ENCODE data around the gene IDH1.
"Not testable (repeated sequence)": the region's sequence is repeated elsewhere in the genome, so short reads cannot be mapped to it uniquely, and the experiment has no call there.

IDH1 gene

GRCh38 chr2:208265371-208265800, 10.5 kb upstream of the IDH1 start:
- Histone ChIP-seq H3K27ac (ENCODE audit: low read depth, low read length) (peak overlapping the region; percentile 92), H3K36me3 (ENCODE audit: control insufficient read depth in 5 of 5, insufficient read depth in 5 of 5, low read length in 5 of 5) (peaks cover 0 to 3% (median 0%) of the 10 kb centered on the region in 5 donors), H3K9me3 (ENCODE audit: control insufficient read depth in 5 of 5, low read length in 5 of 5) (no peaks in the 10 kb centered on the region), H3K27me3 (ENCODE audit: control insufficient read depth in 5 of 5, insufficient read depth in 4 of 5, low read length in 5 of 5) (no peaks in the 10 kb centered on the region), H3K4me1 (ENCODE audit: control insufficient read depth in 5 of 5, insufficient read depth in 5 of 5, low read length in 5 of 5) (peaks cover 3 to 43% (median 34%) of the 10 kb centered on the region in 5 donors), H3K9ac (ENCODE audit: low read length in 5 of 5) (peak overlapping the region; percentile 56 to 93 (median 86)), H3K4me3 (ENCODE audit: low read depth in 1 of 5, low read length in 5 of 5) (peak overlapping the region; percentile 70 to 91 (median 81))

GRCh38 chr2:208256849-208257813, 2.3 kb upstream of the IDH1 start:
- not testable (repeated sequence) for H3K4me3 ChIP-seq (ENCODE audit: low read depth in 1 of 5, low read length in 5 of 5); H3K9me3 ChIP-seq (ENCODE audit: control insufficient read depth in 5 of 5, low read length in 5 of 5); H3K27ac ChIP-seq (ENCODE audit: low read depth, low read length); H3K36me3 ChIP-seq (ENCODE audit: control insufficient read depth in 5 of 5, insufficient read depth in 5 of 5, low read length in 5 of 5); H3K9ac ChIP-seq (ENCODE audit: low read length in 5 of 5); H3K27me3 ChIP-seq (ENCODE audit: control insufficient read depth in 5 of 5, insufficient read depth in 4 of 5, low read length in 5 of 5)
- H3K4me1 ChIP-seq (ENCODE audit: control insufficient read depth in 5 of 5, insufficient read depth in 5 of 5, low read length in 5 of 5): peaks cover 3 to 33% (median 32%) of the 10 kb centered on the region in 5 donors

- H3K9me3 ChIP-seq (ENCODE audit: control insufficient read depth in 5 of 5, low read length in 5 of 5): no peaks in the 10 kb centered on the region
- no peak overlapping the region for H3K4me3 ChIP-seq (ENCODE audit: low read depth in 1 of 5, low read length in 5 of 5)
- no peak overlapping the region for H3K27ac ChIP-seq (ENCODE audit: low read depth, low read length)
- peak overlapping the region in 1 of 5 donors; percentile 60 for H3K9ac ChIP-seq (ENCODE audit: low read length in 5 of 5)
- peaks cover 0 to 6% (median 4%) of the 10 kb centered on the region in 5 donors for H3K36me3 ChIP-seq (ENCODE audit: control insufficient read depth in 5 of 5, insufficient read depth in 5 of 5, low read length in 5 of 5)
- no peaks in the 10 kb centered on the region for H3K27me3 ChIP-seq (ENCODE audit: control insufficient read depth in 5 of 5, insufficient read depth in 4 of 5, low read length in 5 of 5)
- peaks cover 3 to 40% (median 39%) of the 10 kb centered on the region in 5 donors for H3K4me1 ChIP-seq (ENCODE audit: control insufficient read depth in 5 of 5, insufficient read depth in 5 of 5, low read length in 5 of 5)
Measured at GRCh38 chr2:208256192-208256782, 1.4 kb upstream of the IDH1 start.

- H3K27ac ChIP-seq (ENCODE audit: low read depth, low read length): peak overlapping the region; percentile 93
- H3K4me3 ChIP-seq (ENCODE audit: low read depth in 1 of 5, low read length in 5 of 5): peak overlapping the region in 4 of 5 donors; percentile 96 to 99 (median 99)
- H3K27me3 ChIP-seq (ENCODE audit: control insufficient read depth in 5 of 5, insufficient read depth in 4 of 5, low read length in 5 of 5): no peaks in the 10 kb centered on the region
- H3K36me3 ChIP-seq (ENCODE audit: control insufficient read depth in 5 of 5, insufficient read depth in 5 of 5, low read length in 5 of 5): peaks cover 0 to 8% (median 5%) of the 10 kb centered on the region in 5 donors
- peaks cover 3 to 46% (median 41%) of the 10 kb centered on the region in 5 donors for H3K4me1 ChIP-seq (ENCODE audit: control insufficient read depth in 5 of 5, insufficient read depth in 5 of 5, low read length in 5 of 5)
- peak overlapping the region in 3 of 5 donors; percentile 60 to 71 (median 60) for H3K9ac ChIP-seq (ENCODE audit: low read length in 5 of 5)
- no peaks in the 10 kb centered on the region for H3K9me3 ChIP-seq (ENCODE audit: control insufficient read depth in 5 of 5, low read length in 5 of 5)
Measured at GRCh38 chr2:208255557-208256106, 761 bp upstream of the IDH1 start.

GRCh38 chr2:208254118-208254870, 577 bp downstream of the IDH1 start:
- Histone ChIP-seq H3K9me3 (ENCODE audit: control insufficient read depth in 5 of 5, low read length in 5 of 5) (no peaks in the 10 kb centered on the region), H3K36me3 (ENCODE audit: control insufficient read depth in 5 of 5, insufficient read depth in 5 of 5, low read length in 5 of 5) (peaks cover 0 to 19% (median 7%) of the 10 kb centered on the region in 5 donors), H3K27ac (ENCODE audit: low read depth, low read length) (peak overlapping the region; percentile 93), H3K4me1 (ENCODE audit: control insufficient read depth in 5 of 5, insufficient read depth in 5 of 5, low read length in 5 of 5) (peaks cover 3 to 59% (median 51%) of the 10 kb centered on the region in 5 donors), H3K9ac (ENCODE audit: low read length in 5 of 5) (peak overlapping the region; percentile 26 to 81 (median 74)), H3K4me3 (ENCODE audit: low read depth in 1 of 5, low read length in 5 of 5) (peak overlapping the region; percentile 96 to 100 (median 99)), H3K27me3 (ENCODE audit: control insufficient read depth in 5 of 5, insufficient read depth in 4 of 5, low read length in 5 of 5) (no peaks in the 10 kb centered on the region)

- H3K27ac ChIP-seq (ENCODE audit: low read depth, low read length): peak overlapping the region; percentile 93
- H3K9ac ChIP-seq (ENCODE audit: low read length in 5 of 5): peak overlapping the region; percentile 26 to 81 (median 74)
- H3K36me3 ChIP-seq (ENCODE audit: control insufficient read depth in 5 of 5, insufficient read depth in 5 of 5, low read length in 5 of 5): peaks cover 0 to 21% (median 10%) of the 10 kb centered on the region in 5 donors
- peak overlapping the region; percentile 66 to 99 (median 99) for H3K4me3 ChIP-seq (ENCODE audit: low read depth in 1 of 5, low read length in 5 of 5)
- no peaks in the 10 kb centered on the region for H3K27me3 ChIP-seq (ENCODE audit: control insufficient read depth in 5 of 5, insufficient read depth in 4 of 5, low read length in 5 of 5)
- peaks cover 3 to 65% (median 54%) of the 10 kb centered on the region in 5 donors for H3K4me1 ChIP-seq (ENCODE audit: control insufficient read depth in 5 of 5, insufficient read depth in 5 of 5, low read length in 5 of 5)
- no peaks in the 10 kb centered on the region for H3K9me3 ChIP-seq (ENCODE audit: control insufficient read depth in 5 of 5, low read length in 5 of 5)
Measured at GRCh38 chr2:208253600-208254117, 1.2 kb downstream of the IDH1 start.

- Histone ChIP-seq H3K9ac (ENCODE audit: low read length in 5 of 5) (peak overlapping the region in 4 of 5 donors; percentile 65 to 81 (median 78)), H3K36me3 (ENCODE audit: control insufficient read depth in 5 of 5, insufficient read depth in 5 of 5, low read length in 5 of 5) (peaks cover 4 to 28% (median 17%) of the 10 kb centered on the region in 5 donors), H3K4me3 (ENCODE audit: low read depth in 1 of 5, low read length in 5 of 5) (peak overlapping the region in 3 of 5 donors; percentile 28 to 99 (median 66)), H3K27me3 (ENCODE audit: control insufficient read depth in 5 of 5, insufficient read depth in 4 of 5, low read length in 5 of 5) (no peaks in the 10 kb centered on the region), H3K9me3 (ENCODE audit: control insufficient read depth in 5 of 5, low read length in 5 of 5) (no peaks in the 10 kb centered on the region), H3K4me1 (ENCODE audit: control insufficient read depth in 5 of 5, insufficient read depth in 5 of 5, low read length in 5 of 5) (peaks cover 3 to 72% (median 55%) of the 10 kb centered on the region in 5 donors), H3K27ac (ENCODE audit: low read depth, low read length) (peak overlapping the region; percentile 93)
Measured at GRCh38 chr2:208252716-208253492, 2.0 kb downstream of the IDH1 start.

DNA sequence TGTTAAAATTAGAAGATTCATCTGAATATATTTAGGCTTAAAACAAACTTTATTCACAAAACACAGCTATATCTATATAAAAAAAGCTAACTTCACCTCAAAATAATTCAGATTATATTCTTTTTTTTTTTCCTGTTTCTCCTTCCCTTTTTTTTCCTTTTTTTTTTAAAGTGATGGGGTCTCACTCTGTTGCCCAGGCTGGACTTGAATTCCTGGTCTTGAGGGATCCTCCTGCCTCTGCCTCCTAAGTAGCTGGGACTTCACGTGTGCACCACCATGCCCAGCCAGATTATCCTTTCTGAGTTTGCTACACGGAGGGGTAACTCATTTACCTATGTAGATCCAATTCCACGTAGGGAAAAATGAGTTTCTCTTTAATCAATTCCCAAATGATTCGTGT, 3.8 kb downstream of the IDH1 start:
- H3K4me3 ChIP-seq (ENCODE audit: low read depth in 1 of 5, low read length in 5 of 5): no peak overlapping the region
- peaks cover 3 to 87% (median 69%) of the 10 kb centered on the region in 5 donors for H3K4me1 ChIP-seq (ENCODE audit: control insufficient read depth in 5 of 5, insufficient read depth in 5 of 5, low read length in 5 of 5)
- no peaks in the 10 kb centered on the region for H3K9me3 ChIP-seq (ENCODE audit: control insufficient read depth in 5 of 5, low read length in 5 of 5)
- H3K36me3 ChIP-seq (ENCODE audit: control insufficient read depth in 5 of 5, insufficient read depth in 5 of 5, low read length in 5 of 5): peaks cover 8 to 37% (median 23%) of the 10 kb centered on the region in 5 donors
- peak overlapping the region; percentile 93 for H3K27ac ChIP-seq (ENCODE audit: low read depth, low read length)
- H3K27me3 ChIP-seq (ENCODE audit: control insufficient read depth in 5 of 5, insufficient read depth in 4 of 5, low read length in 5 of 5): no peaks in the 10 kb centered on the region
- H3K9ac ChIP-seq (ENCODE audit: low read length in 5 of 5): no peak overlapping the region

Data from subcutaneous abdominal adipose tissue (tissue), 5 donors.